Fibroblast of skin of abdomen (primary cell): ENCODE measurements around the gene LCN9. TPM values are rescaled to one million over a fixed set of nuclear protein-coding genes. Genes with fewer than 3 reads are reported as not detected.
"Not testable (repeated sequence)": the region's sequence is repeated elsewhere in the genome, so short reads cannot be mapped to it uniquely, and the experiment has no call there.

ENCODE experiments used
- DNase-seq: peaks from one replicate; pipeline ENCODE4 v3.0.0-alpha.2; 2013
- polyA plus RNA-seq, 2 experiments: library from polyadenylated mRNA; unstranded; fragments of 120-200 nt; gene quantifications; one replicate each; pipeline ENCODE4 v1.2.1, GENCODE V29; 2013; ENCODE audit not compliant: insufficient read length in 2 of 2

Gene LCN9, protein sequence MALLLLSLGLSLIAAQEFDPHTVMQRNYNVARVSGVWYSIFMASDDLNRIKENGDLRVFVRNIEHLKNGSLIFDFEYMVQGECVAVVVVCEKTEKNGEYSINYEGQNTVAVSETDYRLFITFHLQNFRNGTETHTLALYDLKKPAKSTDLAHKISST
- not detected for polyA plus RNA-seq (2013, experiment 1 of 2; ENCODE audit: insufficient read length)
- polyA plus RNA-seq (2013, experiment 2 of 2; ENCODE audit: insufficient read length) = not detected

DNA sequence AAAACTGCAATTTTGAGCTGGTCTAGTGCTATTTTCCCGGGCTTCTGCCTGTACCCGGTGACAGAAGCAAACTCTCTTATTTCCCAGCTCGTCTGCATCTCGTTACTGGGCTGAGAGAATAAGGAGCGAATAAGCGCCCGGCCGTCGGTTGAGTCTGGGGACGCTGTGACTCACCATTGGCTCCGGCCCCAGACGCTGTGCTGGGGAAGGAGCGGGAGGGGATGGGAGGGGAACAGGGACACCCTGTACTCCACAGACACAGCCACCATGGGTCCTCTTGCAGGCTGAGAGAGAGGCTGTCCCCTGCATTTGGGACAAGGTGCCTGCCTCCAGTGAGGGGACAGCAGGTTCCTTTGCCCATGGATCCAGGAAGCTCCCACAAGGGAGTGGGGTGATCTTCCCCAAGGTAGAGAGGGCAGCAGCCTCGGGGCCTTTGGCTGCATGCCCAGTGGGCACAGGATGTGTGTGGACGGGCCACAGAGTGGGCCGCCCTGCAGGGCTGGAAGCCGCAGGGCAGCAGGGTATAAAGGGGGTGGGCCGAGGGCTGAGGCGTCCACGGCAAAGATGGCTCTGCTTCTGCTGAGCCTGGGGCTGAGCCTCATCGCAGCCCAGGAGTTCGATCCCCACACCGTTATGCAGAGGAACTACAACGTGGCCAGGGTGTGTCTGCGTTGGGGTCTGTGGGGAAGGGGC, at the start of gene LCN9:
LCN9 (plus strand) TSS at position 552 of the 693 bp plus-strand sequence; CDS start at position 565, 13 bp downstream.
- DNase-seq = peak; percentile 7

DNA sequence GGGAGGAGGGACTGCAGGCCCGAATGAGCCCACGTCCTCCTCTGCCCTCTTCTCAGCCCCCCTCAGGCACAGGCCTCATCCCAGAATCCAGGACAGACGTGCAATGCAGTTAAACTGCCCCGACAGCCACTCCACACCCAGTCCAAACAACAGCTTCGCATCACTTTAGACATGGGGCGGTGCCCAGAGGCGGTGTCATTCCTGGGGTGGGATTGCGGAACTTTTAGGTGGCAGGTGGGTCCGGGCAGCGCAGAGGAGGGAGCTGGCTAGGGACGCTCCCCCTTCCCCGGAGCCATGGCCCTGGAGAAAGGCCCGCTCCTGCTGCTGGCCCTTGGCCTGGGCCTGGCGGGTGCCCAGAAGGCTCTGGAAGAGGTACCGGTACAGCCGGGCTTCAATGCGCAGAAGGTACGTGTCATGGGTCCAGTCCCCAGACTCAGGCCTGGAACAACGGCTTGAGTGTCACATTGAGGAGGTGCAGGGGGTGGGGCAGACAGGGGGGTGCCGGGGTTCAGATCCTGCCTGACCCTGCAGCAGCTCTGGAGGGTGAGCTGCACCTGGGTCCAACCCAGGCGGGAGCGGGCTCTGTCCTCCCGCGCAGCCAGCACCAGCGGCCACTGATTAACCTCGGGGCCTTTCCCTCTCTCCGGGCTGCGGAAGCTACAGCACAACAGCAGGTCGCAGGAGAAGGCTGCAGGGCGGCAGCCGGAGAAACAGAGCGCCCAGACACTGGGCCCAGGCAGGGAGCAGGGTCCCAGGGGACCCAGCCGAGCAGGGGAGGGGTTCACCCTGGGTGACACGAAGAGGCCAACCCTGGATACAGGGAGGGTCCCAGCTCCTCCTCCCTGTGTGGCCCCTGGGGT, 48.9 kb upstream of the LCN9 start:
- DNase-seq = no peak

DNA sequence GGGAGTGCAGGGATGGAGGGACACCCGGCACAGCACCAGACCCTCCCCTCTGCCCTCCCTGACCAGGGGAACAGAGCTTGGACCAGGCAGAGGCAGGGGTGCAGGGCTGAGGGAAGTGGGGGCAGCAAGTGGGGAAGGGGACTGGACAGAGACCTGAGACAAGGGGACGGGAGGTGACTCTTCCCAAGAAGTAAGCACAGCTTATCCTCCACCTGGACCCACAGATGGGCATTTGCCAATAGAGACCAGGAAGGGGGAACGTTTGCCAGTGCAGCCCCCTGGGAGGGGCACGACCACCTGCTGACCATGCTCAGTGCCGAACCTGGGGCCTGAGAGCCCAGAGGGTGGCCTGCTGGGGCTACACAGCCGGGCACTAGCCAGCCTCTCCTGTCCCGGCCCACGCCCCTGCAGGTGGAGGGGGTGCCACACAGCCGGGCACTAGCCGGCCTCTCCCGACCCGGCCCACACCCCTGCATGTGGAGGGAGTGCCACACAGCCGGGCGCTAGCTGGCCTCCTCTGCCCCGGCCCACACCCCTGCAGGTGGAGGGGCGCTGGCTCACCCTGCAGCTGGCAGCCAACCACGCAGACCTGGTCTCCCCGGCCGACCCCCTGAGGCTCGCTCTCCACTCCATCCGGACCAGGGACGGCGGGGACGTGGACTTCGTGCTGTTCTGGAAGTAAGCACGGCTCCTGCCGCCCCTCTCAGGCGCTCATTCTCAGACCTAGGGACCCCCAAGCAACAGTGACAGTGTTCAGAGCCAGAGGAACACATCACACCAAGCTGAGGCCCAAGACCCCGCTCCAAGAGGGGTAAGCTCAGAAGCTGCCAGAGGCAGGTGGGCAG, 48.1 kb upstream of the LCN9 start:
- no peak for DNase-seq

DNA sequence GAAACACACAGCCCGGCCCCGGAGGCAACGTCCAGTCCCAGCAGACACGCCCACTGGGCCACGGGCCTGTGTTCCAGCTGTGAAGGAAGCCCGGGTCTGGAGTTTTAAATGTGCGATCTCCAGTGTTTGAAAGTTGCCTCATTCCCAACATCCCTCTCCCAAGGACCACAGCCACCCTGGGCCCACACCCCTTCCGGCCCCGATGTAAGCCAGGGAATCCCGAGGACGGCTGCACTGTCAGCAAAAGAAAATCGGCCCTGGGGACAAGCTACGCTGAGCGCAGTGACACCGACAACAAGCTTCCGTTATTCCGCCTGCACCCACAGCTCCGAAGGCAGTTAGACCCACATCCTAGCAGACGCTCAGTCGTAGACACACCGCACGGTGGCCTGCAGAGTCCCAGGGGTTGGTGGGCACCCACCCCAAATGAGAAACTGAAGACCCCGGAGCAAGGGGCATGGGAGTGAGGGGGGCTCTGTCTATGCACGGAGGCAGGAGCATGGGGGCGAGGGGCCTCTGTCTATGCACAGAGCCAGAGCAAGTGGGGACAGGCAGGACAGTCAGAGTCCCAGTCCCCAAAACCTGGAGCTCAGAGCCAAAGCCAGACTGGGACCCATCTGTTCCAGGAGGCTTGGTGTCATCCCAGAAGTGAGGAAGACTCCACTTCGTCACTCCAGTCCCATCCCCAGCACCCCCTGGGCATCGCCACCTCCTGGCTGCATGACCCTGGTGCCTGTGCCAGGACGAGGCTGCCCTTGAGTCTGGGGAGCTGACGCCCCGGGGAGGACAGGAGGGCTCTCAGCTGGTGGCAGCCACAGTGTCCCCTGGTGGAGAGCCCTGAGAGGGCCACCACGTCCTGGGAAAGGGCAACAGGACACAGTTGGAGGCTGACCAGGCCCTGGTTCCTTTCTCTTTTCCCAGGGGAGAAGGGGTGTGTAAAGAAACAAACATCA, 47.2 kb upstream of the LCN9 start:
- no peak for DNase-seq

DNA sequence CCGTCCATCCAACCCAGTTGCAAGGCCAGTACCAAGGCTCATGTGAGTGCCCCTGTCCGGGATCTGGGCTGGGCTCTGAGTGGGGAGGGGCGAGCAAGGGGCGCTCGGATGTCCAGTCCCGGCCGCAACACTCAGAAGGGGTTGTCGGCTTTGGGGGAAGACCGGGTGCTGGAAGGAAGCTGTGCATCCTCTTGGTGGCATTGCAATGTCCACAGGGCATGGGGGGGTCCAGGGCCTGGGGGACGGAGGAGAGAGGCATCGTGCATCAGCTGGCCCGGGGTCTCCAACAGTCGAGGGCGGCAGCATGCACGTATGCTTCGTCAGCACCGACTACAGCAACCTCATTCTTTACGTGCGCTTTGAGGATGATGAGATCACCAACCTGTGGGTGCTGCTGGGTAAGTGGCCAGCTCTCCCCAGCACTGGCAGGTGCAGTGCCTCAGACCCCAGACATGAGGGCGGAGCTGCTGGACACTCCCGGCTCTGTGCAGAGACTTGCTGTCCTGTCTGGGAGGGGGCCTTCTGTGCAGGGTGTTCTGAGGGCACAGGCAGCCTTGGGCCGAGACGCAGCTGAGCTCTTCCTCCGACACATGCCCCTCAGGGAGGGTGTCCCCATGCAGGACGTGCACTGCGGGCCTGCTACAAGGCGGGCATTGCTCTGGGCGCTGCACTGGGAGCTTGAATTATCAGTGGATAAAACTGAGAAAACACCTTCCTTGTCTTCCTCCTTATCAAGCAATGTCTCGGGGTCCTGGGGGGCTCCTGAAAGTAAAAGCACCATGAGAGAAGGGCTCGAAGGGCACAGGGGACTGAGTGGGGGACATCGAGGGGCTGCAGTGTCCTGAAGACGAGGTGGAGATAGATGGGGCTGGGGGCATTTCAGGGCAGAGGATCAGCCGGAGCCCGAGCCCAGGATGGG, 46.2 kb upstream of the LCN9 start:
- DNase-seq = no peak

DNA sequence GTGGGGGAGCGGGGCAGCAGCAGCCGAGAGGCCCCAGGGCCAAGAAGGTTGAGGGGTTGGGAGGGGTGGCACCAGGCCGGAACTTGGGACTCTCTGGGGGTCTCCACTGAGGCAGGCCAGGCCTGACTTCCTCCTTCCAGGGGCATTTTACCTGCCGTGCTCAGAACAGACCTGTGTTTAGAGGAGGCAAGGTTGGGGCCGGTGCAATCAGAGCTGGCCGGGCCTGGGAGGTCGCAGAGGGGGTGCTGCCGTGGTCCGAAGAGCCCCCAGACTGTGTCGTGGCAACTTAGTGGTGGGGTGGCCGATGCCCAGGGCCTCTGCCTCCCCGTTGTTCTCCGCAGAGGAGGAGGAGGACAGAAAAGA, 45.6 kb upstream of the LCN9 start:
- DNase-seq = no peak

DNA sequence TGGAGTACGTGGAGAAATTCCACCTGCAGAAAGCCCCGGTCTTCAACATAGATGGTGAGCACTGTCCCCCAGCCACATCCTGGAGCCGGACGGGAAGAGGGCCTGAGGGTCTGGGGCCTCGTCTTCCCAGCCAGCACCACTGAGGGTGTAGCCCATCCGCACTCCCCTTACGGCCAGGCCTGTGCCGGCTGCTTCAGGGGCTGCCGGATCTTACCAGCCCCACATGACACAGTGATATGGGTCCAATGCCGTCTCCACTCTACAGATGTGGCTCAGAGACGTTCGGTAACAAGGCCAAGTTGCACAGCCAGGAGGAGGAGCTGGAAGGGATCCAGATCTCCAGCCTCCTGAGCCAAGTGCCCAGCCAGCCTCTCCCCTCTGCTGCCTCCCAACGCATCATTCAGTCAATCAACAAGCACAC, 45.1 kb upstream of the LCN9 start:
- no peak for DNase-seq

DNA sequence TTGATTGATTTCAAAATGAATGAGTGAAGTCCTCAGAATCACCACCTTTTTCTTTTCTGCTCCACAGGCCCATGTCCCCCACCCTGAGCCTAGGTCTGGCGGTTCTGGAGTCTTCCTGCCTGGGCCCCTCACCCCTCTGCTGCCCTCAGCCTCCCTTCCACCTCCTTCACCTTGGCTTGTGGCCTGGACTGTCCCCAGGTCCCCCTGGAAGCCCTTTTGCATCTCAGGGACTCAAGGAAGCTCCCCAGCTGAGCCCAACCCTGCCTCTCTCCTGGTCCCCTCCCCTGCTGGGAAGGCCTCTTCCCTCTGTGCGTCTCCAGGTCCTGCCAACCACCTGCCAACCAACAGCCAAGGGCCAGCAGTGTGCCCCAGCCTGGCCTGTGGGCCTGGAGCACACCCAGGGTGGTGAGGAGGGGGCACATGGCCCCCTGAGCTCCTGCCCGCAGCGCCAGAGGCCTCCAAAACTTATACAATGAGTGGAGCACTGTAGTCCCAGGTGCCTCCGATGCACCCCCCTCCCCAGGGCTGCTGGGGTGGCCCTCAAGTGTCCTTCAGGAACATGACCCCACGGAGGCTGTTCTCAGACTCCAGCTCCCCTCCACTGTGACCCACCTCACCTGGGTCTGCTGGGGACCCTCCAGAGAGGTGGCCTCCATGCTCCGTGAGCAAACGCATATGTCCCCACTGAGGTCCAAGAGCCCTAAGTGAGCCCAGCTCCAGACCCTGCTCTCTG, 44.1 kb upstream of the LCN9 start:
- DNase-seq = no peak

DNA sequence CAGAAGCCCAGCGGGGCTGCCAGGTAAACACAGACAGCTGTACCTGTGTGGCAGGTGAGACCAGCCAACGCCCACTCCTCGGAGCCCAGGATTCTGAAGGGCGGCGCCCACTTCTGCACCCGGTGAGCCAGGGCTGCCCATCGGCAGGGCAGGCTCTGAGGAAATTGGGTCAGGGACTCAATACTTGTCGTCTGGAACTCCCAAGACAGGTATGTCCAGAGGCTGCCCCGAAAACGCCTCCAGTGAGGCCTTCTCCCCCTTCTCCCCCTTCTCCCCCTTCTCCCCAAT, 43.6 kb upstream of the LCN9 start:
- DNase-seq = no peak

DNA sequence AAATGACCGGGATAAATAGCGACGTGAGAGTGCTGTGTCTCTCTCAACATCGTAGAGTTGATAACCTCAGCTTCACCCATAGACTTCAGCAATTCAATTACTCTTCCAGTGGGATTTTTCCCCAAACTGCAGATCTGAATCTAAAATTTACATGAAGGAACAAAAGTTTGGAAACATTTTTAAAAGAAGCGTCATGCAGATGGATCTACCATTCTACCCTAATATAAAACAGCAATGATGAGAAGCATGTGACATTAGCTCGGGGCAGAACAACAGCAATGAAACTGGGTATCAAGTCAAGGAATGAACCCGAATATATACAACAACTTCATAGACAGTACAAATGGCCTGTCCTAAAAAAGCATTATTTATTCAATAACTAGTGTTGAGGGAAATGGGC, 42.6 kb upstream of the LCN9 start:
- no peak for DNase-seq

DNA sequence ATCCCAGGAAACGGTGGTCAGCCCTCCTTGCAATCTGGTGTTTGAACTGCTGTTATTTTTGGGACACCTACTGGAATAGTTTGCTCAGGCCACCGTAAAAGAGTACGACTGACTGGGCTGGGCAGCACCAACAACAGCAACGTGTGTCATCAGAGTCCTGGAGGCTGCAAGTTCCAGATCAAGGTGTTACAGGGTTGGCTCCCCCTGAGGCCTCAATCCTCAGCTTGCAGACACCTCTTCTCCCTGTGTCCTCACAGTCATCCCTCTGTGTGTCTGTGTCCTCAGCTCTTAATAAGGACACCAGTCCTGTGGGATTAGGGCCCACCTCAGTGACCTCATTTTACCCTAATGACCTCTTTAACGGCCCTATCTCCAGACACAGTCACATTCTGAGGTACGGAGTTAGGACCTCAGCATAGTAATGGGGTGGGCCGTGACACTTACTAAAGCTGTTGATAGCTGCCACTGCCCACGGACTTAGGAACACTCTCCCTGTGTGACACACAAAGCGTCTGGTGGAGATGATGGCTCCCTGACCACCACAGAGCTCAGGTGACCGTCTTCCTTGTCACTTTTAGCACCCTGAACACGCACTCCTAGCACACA, 40.6 kb upstream of the LCN9 start:
- DNase-seq = no peak

DNA sequence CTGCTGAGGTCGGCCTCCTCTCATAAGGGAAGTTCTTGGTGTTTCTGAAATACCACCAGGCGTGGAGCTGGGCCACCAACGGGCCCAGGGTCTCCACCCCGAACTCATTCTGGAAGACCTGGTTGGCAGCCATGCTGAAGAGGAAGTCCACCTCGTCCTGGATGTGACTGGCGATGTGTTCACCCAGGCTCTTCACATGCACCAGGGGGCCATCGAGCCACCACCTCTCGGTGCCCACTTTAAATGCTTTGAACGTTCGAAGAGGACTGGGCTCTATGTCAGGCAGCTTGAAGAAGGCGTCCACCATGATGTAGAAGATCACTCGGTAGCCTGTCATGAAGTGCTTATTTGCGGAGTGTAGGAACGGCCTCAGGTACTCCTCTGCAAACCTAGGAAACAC, 38.8 kb upstream of the LCN9 start:
- no peak for DNase-seq

DNA sequence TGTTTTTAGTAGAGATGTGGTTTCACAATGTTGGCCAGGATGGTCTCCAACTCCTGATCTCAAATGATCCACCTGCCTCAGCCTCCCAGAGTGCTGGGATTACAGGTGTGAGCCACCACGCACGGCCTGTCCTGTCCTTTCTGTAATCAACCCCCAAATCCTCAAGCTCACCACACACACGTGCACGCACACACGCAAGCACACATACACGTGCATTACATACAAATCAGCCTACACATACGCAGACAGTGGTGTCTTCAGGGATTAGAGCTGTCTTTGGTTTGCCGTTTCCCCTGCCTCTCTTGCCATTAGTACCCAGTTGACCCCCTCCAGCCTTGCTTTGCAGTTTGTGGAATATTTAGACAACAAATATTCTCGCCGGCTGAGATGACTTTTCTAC, 30.3 kb upstream of the LCN9 start:
- no peak for DNase-seq

DNA sequence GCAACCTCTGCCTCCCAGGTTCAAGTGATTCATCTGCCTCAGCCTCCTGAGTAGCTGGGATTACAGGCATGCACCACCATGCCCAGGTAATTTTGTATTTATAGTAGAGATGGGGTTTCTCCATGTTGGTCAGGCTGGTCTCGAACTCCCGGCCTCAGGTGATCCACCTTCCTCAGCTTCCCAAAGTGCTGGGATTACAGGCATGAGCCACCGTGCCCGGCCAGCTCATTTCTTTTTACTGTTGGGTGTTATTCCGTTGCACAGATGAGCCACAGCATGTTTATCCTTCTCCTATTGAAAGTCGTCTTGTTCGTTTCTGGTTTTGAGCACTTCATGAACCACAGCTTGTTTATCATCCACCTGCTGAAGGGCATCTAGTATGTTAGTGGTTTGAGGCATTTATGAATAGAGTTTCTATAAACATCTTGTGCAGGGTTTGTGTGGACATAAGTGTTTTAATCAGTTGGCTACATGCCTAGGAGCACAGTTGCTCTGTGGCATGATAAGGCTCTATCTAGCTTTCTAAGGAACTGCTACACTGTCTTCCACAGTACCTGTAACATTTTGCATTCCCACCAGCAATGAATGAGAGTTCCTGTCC, 26.1 kb upstream of the LCN9 start:
- not testable (repeated sequence) for DNase-seq

DNA sequence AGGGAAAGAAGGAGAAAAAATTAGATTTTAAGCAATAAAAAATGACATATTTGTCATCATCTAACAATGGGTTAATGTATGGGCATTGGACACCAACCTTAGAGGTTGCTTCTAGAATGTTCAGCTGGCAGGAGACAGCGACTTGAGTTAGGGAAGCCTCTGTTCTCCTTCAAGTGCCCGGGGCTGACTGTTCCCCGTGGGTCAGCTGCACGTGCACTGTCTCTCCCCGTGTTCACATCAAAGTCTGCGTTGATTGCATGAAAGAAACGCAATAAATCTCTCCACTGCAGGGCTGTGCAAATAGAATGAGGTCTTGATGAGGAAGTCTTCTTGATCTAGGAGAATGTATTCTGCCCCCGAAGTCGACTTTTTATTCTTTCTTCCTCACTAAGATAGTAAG, 23.9 kb upstream of the LCN9 start, which contains the start of gene GLT6D1:
GLT6D1 (minus strand) TSS at position 345 of the 400 bp plus-strand sequence. CDS start 353 bp downstream, outside the sequence.
- DNase-seq = no peak

DNA sequence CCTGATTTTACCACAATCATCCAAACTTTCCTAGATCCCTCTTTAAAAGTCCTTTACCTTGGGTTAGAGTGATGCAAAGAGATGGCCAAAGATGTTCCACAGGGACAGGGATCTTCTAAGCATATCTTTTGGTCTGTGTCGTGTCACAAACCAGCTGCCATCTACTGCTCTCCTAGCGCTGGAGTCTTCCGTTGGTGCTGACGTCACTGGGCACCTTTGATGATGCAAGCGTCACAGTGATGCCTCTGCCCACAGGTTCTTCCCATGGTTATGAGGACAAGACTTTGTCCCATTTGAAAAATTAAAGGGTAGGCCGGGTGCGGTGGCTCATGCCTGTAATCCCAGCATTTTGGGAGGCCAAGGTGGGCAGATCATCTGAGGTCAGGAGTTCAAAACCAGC, 22.1 kb upstream of the LCN9 start:
- no peak for DNase-seq

DNA sequence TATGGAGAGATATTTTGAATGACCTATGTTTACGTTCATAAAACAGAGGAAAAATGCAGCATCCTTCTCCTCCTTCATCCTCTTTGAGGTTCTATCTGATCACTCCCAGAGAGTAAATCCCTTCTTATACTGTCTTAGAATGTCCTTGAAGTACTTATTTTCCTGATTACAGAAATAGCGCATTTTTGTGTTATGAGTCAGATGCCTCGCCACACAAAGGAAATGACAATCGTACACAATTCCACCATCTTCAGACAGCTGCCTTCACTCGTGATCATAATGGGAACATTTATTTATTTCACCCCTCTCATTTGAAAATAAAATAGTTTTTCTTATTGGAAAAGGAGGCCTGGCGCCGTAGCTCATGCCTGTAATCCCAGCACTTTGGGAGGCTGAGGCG, 21.4 kb upstream of the LCN9 start:
- DNase-seq = no peak

DNA sequence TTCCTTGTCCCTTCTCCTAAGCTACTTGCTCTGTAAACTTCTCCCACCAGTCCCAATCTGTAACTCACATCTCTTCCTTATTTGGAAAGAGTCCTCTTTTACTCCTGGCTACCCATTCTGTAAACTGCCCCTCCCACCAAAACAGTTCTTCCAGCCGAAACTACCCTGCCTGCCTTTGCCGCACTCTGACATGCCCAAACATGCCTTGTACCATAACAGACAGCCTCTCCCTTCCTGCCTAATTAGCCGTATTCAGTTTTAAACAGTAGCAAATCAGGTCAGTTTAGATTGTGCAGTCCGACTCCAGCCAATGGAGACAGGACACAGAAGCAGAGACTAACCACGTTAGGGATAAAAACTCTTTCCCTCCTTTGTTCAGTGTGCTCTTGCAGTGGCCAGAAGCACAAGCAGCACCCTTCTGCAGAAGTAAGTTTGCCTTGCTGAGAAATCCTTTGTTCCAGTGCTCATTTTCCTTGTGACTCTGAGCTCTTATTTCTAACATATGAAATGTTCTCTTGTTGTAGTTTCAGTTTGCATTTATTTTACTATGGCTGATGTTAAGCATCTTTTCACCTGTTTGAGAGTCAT, 18.4 kb upstream of the LCN9 start:
- DNase-seq = no peak
